ENCODE measurements around the gene ZNF80.
"Not testable (repeated sequence)": the region's sequence is repeated elsewhere in the genome, so short reads cannot be mapped to it uniquely, and the experiment has no call there.

The ZNF80 gene

GRCh38 chr3:114237478-114237877 is at the start of gene ZNF80:
Gene ZNF80, minus strand, starts transcription at chr3:114237578. Its CDS starts 504 bp downstream, at chr3:114237074.
- DNase-seq = not testable (repeated sequence)

- DNase-seq = no peak
Measured at GRCh38 chr3:114286266-114286665, 48.9 kb upstream of the ZNF80 start.

GRCh38 chr3:114285648-114286230 is 48.4 kb upstream of the ZNF80 start:
- no peak for DNase-seq

GRCh38 chr3:114284644-114285043 is 47.3 kb upstream of the ZNF80 start:
- no peak for DNase-seq

- DNase-seq = not testable (repeated sequence)
Measured at GRCh38 chr3:114276856-114277255, 39.5 kb upstream of the ZNF80 start.

- DNase-seq = no peak
Measured at GRCh38 chr3:114274929-114275328, 37.6 kb upstream of the ZNF80 start.

- no peak for DNase-seq
Measured at GRCh38 chr3:114272271-114272670, 34.9 kb upstream of the ZNF80 start.

GRCh38 chr3:114270019-114270418 is 32.6 kb upstream of the ZNF80 start:
- no peak for DNase-seq

GRCh38 chr3:114260152-114260551 is 22.8 kb upstream of the ZNF80 start:
- no peak for DNase-seq

GRCh38 chr3:114259566-114259965 is 22.2 kb upstream of the ZNF80 start:
- no peak for DNase-seq

- DNase-seq = no peak
Measured at GRCh38 chr3:114253505-114253904, 16.1 kb upstream of the ZNF80 start.

GRCh38 chr3:114252954-114253353 is 15.6 kb upstream of the ZNF80 start:
- no peak for DNase-seq

GRCh38 chr3:114242947-114243346 is 5.6 kb upstream of the ZNF80 start:
- no peak for DNase-seq

GRCh38 chr3:114241262-114241661 is 3.9 kb upstream of the ZNF80 start:
- DNase-seq = no peak

- not testable (repeated sequence) for DNase-seq
Measured at GRCh38 chr3:114238146-114238785, 888 bp upstream of the ZNF80 start.

GRCh38 chr3:114235431-114235830 is 1.9 kb downstream of the ZNF80 start:
- DNase-seq = no peak

- no peak for DNase-seq
Measured at GRCh38 chr3:114234745-114235144, 2.6 kb downstream of the ZNF80 start.

GRCh38 chr3:114231616-114232015 is 5.8 kb downstream of the ZNF80 start:
- DNase-seq = no peak

GRCh38 chr3:114227076-114227475 is 10.3 kb downstream of the ZNF80 start:
- no peak for DNase-seq

- DNase-seq = no peak
Measured at GRCh38 chr3:114226313-114226712, 11.1 kb downstream of the ZNF80 start.

GRCh38 chr3:114223143-114223542 is 14.2 kb downstream of the ZNF80 start:
- no peak for DNase-seq

GRCh38 chr3:114221881-114222264 is 15.5 kb downstream of the ZNF80 start:
- no peak for DNase-seq

- no peak for DNase-seq
Measured at GRCh38 chr3:114221165-114221880, 16.1 kb downstream of the ZNF80 start.

GRCh38 chr3:114219741-114220140 is 17.6 kb downstream of the ZNF80 start:
- no peak for DNase-seq

Measured in left hindlimb (tissue), 1 donor.